CD4-positive, alpha-beta T cell treated with Interleukin-4 for 1 hour (primary cell): ENCODE data around the gene PARP3.
A peak's percentile ranks its signal among the peaks of the same experiment; 100 is the strongest.

Experiments
- DNase-seq, 2 donors: peaks; one replicate each; pipeline ENCODE4 v3.0.0-alpha.2; 2020 to 2022

The PARP3 gene

DNA sequence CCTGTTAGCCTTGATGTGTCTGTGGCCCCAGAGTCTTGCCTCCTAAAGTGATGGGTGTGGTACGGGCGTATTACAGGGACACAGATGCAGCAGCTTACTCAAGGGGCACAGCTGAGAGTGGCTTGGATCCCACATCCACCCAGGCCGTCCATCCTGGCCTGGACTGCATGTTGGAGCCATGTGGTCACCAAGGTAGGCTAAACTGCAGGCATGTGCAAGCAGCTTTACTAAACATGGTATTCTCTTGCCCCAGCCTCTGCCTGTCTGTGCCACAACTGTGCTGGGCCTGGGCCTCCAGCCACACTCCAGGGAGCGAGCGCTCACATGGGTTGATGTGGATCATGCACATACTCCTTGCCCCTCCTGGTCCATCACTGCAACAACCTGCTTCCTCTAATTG lies 7.0 kb downstream of the PARP3 start:
- DNase-seq: no peak

- DNase-seq: no peak
Measured at GRCh38 chr3:51950899-51951298, 8.7 kb downstream of the PARP3 start.

DNA sequence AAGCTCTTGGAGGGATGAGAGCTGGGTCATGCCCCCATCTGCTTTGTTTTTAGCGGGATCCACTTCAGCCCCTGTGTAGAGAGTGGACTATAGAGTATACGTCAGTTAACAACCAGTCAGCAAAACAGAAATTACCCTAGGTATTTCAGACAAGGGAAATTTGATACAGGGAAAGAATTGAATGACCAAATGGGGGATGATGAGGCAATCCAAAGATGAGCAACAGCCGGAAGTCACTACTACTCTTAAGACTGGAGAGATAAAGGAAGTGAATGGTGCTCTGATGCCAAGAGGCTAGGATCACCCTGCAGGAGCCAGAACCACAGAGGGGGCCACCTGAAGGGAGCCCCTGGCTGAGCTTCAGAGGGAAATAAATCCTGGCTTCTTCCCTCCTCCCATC lies 11.3 kb downstream of the PARP3 start:
- DNase-seq: peak in 1 of 2 donors; percentile 20

GRCh38 chr3:51954105-51954504 lies 11.9 kb downstream of the PARP3 start:
- no peak for DNase-seq

DNA sequence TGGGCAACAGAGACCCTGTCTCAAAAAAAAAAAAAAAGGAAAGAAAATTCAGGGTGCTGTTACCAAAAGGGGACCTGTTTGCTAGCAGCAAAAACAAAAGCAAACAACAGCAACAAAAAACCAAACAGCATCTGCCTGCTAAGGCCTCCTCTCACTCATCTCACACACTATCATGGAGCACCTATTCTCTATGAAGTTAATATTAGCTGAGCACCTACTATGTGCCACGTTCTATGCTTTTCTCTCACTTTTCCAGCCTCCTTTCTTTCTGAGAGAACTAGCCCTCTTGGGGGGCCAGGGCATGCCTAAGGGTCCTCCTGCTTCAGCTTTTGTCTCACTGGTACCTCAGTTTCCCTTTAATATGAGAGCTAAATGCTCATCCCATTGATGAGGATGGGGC lies 12.6 kb downstream of the PARP3 start:
- DNase-seq: no peak

DNA sequence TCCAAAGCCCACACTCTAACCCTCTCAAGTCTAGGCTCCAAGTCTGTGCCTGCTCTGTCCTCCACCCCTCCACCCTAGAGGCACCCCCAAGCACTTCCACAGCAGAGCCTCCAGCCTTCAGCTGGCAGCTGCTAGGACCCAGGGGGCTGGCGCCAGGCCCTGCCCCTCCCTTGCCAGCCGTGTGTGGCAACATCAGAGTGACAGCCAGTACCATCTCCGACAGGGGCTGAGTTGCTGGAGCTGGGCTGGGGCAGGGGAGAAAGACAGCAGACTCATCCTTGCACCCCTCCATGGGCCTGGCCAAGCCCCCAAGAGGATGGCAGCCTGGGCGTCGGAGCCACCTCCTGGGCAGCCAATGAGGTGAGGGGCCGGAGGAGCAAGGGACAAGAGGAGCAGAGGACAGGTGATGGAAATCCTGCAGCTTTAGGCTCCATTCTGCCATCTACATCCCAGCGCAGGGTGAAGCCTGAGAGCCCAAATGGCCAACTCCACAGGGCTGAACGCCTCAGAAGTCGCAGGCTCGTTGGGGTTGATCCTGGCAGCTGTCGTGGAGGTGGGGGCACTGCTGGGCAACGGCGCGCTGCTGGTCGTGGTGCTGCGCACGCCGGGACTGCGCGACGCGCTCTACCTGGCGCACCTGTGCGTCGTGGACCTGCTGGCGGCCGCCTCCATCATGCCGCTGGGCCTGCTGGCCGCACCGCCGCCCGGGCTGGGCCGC lies 13.2 kb downstream of the PARP3 start, which contains the start of gene GPR62:
Gene GPR62, plus strand, starts transcription at position 207 of the 718 bp plus-strand sequence. Its CDS starts 272 bp downstream, at position 479.
- no peak for DNase-seq

GRCh38 chr3:51955893-51956770 lies 14.0 kb downstream of the PARP3 start:
- DNase-seq: peak; percentile 27 to 43

- DNase-seq: no peak
Measured at GRCh38 chr3:51957520-51958205, 15.5 kb downstream of the PARP3 start.

- DNase-seq: no peak
Measured at GRCh38 chr3:51958603-51959521, 16.7 kb downstream of the PARP3 start.

DNA sequence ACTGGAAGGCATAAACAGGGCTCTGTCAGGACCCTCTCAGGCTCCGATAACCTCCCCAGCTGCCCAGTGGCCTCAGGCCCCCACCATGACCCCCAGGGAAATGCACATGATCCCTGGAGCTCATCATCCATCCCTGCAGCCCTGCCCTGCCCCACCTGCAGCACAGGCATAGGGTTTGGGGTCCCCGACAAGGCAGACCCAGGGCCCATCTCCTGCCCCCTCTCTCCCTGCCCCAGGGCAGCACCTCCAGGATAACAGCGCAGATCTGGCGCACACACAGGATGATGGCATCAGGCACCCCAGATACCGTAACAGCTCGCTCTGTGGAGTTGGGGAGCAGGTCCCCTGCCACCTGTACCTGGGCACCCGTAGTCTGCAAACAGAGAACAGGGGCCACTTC lies 17.5 kb downstream of the PARP3 start:
- DNase-seq: no peak

- DNase-seq: no peak
Measured at GRCh38 chr3:51960386-51960785, 18.2 kb downstream of the PARP3 start.

DNA sequence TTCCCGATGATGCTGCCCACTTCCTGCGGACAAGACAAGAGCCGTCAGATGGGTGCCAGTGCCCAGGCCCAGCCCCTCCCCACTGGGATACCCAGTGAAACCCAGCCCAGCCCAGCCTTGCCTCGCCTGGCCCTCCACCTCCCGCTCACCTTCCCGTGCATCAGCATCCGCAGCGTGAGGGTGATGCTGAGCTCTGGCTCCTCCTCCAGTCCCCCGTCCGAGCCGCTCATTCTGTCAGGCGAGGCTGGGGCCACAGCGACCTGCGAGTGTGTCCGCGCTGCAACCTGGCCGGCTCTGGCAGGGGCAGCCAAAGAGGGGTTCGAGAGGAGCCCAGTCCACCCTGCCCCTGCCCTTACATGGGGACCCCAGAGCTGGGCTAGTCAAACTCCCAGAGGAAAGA lies 18.8 kb downstream of the PARP3 start:
- no peak for DNase-seq

DNA sequence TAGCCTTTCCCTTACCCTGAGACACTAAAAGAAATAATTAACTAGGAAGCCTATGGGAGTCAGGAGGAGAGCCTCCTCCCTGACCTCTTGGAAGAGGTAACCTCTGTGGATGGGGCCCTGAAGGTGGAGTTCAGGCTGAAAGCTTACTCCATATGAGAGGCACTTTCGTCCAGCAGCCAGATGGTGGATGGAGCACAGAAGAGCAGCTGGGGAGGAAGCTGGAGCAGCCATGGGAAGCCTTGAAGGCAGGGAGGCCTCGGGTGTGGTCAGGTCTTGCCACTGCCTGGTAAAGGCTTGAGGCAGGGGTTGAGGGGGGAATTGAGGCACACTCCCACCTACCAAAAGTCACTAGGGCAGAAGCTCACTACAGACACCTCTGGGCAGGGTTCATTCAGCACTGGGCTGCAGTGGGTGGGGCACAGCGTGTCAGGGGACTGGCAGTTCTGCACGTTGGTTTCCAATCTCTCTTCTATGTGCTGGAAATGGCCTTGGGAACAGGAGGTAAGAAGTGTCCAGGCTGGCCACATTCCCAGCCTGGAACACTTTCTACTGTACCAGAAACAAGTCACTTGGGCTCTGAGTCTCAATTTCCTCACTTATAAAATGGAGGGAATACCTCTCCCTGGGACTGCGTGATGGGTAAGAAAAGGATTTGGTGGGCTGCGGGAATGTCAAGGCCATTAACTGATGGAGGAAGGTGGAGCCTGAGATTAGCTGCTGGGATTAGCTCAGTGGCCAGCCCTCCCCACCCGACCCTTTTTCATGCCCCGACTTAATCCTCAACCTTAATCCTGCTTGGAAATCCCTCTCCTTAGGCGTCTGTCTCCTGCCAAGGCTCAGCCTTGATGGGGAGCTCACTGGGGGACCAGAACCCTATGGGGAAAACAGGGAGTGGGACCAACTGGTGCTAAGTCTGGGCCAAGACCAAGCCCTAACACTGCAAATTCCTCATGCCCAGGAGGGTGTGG lies 19.7 kb downstream of the PARP3 start:
- DNase-seq: no peak

DNA sequence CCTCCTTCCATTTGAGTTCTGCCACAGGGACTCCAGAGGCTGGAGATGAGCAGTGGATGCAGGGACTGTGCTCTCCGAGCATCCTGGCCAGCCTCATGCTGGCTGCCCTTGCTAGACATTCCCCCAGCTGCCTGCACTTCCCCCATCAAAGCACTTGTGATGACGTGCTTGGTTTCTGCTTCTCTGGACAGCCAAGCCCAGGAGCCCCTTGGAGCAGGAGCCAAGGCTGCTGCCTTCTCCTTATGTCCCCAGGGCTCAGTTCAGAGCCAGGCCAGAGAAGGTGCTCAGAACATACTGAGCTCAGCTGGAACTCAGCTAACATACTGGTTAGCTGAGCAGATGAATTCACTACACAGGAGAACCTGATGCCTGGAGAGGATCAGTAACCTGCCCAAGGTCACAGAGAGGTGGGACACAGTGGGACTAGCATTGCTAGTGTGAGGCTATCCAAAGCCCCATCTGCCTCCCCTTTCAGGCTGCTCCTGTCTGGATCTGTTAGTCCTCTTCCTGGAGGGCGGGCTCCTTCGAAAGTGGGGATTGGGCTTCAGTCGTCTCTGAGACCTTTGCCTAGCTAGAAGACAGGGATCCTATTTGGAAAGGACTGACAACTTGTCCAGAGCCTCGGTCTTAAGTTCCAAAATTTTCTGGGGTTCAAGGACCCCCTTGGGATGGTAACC lies 20.8 kb downstream of the PARP3 start:
- no peak for DNase-seq

DNA sequence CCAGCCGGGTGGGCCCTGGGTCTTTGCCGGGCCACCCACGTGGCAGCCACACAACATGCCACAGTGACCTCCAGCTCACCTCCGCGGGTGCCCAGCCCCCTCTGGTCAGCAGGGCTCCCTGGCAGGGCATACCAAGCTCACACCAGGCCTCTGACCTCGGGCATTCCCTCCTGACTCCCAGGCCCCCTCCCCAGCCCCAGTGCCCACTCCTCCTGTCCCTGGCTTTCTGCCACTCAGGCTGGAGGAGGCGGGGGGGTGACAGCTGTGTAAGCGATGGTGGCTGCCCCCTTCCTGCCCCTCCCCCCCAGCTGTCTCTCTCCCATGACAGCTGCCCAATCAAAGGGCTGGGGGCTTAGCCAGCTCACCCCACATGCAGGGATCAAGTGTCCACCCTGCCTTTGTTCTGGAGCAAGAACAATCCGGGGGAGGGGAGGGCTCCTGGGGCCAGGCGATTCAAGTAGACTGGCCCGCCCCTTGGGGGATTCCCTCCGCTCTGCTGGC lies 21.8 kb downstream of the PARP3 start:
- no peak for DNase-seq

GRCh38 chr3:51964521-51964920 lies 22.4 kb downstream of the PARP3 start:
- DNase-seq: no peak

GRCh38 chr3:51966016-51966415 lies 23.9 kb downstream of the PARP3 start:
- DNase-seq: no peak

- no peak for DNase-seq
Measured at GRCh38 chr3:51966486-51966885, 24.3 kb downstream of the PARP3 start.

GRCh38 chr3:51966922-51967383 lies 24.8 kb downstream of the PARP3 start:
- no peak for DNase-seq
